ENCODE results near the gene MTTP. TPM values are rescaled to one million over a fixed set of nuclear protein-coding genes. Genes with fewer than 3 reads are reported as not detected.

Gene MTTP
- total RNA-seq, 2 donors from 2014 or later, result 0.29 to 0.83 TPM

GRCh38 chr4:99610605-99611175, 36.1 kb downstream of the MTTP start:
- no peaks in the 10 kb centered on the region for H3K4me1 Mint-ChIP-seq (ENCODE audit: low read depth)
- peaks cover 32% of the 10 kb centered on the region for H3K27me3 Mint-ChIP-seq (ENCODE audit: low read depth)
- no peaks in the 10 kb centered on the region for H3K9me3 Mint-ChIP-seq
- no peak overlapping the region for H3K27ac Mint-ChIP-seq
- no peak overlapping the region for H3K4me3 Mint-ChIP-seq
- no peaks in the 10 kb centered on the region for H3K36me3 Mint-ChIP-seq (ENCODE audit: insufficient read depth in 2 of 2)
- ATAC-seq (replicated peaks in 1 of 2), result no peak
- no peak for DNase-seq

DNA sequence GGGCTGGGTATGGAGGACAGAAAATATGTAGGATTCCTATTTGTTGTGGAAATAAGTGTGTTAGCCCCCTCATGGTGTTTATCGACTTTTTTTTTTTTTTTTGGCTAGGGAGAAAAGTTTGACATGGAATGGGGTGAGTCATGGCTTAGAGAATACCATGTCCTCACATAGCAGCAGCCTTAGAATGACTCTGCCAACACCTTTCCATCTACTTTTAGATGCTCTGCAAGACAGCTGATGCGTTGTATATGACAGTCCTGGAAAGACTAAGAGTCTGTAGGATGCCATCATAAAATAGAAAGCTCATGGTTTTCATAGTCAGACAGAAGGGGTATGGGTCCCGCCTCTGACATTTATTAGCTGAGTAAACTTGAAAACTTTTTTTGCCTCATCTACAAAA, 37.7 kb downstream of the MTTP start:
- H3K36me3 Mint-ChIP-seq (ENCODE audit: insufficient read depth in 2 of 2), result no peaks in the 10 kb centered on the region
- H3K4me1 Mint-ChIP-seq (ENCODE audit: low read depth), result no peaks in the 10 kb centered on the region
- no peak overlapping the region for H3K4me3 Mint-ChIP-seq
- ATAC-seq (replicated peaks in 1 of 2), result no peak
- H3K27me3 Mint-ChIP-seq (ENCODE audit: low read depth), result peaks cover 34% of the 10 kb centered on the region
- DNase-seq, result no peak
- no peak overlapping the region for H3K27ac Mint-ChIP-seq
- no peaks in the 10 kb centered on the region for H3K9me3 Mint-ChIP-seq

GRCh38 chr4:99612704-99613103, 38.1 kb downstream of the MTTP start:
- no peaks in the 10 kb centered on the region for H3K9me3 Mint-ChIP-seq
- H3K36me3 Mint-ChIP-seq (ENCODE audit: insufficient read depth in 2 of 2), result no peaks in the 10 kb centered on the region
- no peak overlapping the region for H3K27ac Mint-ChIP-seq
- no peaks in the 10 kb centered on the region for H3K4me1 Mint-ChIP-seq (ENCODE audit: low read depth)
- DNase-seq, result no peak
- no peak for ATAC-seq (replicated peaks in 1 of 2)
- no peak overlapping the region for H3K4me3 Mint-ChIP-seq
- peaks cover 34% of the 10 kb centered on the region for H3K27me3 Mint-ChIP-seq (ENCODE audit: low read depth)

DNA sequence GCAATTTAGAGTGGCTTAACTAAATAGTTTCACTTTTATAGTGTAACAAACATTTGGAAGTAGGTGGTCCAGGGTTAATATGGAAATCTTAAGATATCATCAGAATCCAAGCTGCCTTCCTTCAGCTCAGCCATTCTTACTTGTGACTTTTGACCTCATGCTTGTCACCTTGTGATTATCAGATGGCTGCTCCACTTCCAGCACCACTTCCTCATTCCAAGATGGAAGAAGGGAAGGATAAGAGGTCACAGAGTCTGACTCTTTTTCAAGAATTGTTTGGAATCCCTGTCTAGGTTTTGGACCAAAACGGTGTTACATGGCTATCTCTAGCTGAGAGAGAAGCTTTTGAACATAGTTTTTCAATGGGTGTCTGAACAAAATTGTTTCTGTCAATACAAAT, 39.9 kb downstream of the MTTP start:
- no peak for DNase-seq
- Mint-ChIP-seq H3K9me3 (no peaks in the 10 kb centered on the region), H3K36me3 (ENCODE audit: insufficient read depth in 2 of 2) (no peaks in the 10 kb centered on the region), H3K4me3 (no peak overlapping the region), H3K4me1 (ENCODE audit: low read depth) (no peaks in the 10 kb centered on the region), H3K27me3 (ENCODE audit: low read depth) (peaks cover 33% of the 10 kb centered on the region), H3K27ac (no peak overlapping the region)
- no peak for ATAC-seq (replicated peaks in 1 of 2)

DNA sequence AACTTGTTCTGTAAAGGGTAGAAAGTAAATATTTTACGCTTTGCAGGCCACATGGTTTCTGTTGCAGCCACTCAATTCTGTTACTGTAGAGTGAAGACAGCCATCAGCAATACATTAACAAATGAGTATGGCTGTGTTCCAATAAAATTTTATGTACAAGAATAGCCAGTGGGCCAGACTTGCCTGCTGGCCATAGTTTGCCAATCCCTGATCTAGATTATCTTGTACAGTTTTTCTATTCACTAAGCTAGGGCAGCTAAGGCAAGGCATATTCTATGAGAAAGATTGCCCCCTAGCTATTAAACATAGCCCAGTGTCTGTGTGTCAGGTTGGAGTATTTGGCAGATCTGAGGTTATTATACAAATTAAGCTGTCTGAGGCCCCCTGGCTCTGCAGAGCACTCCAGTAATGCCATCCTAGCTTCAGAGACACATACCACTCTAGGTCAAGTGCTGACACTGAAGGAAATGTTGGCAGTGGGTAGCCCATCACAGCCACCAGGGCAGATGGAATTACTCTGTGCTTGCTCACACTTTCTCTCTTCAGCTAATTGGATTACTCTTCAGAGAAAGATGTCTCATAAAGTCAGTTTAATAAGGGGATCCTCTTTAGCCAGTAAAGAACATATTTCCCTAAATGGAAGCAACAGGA, 40.7 kb downstream of the MTTP start:
- Mint-ChIP-seq H3K4me3 (no peak overlapping the region), H3K4me1 (ENCODE audit: low read depth) (no peaks in the 10 kb centered on the region), H3K9me3 (no peaks in the 10 kb centered on the region), H3K36me3 (ENCODE audit: insufficient read depth in 2 of 2) (no peaks in the 10 kb centered on the region), H3K27ac (no peak overlapping the region), H3K27me3 (ENCODE audit: low read depth) (peaks cover 32% of the 10 kb centered on the region)
- ATAC-seq (replicated peaks in 1 of 2), result no peak
- no peak for DNase-seq

DNA sequence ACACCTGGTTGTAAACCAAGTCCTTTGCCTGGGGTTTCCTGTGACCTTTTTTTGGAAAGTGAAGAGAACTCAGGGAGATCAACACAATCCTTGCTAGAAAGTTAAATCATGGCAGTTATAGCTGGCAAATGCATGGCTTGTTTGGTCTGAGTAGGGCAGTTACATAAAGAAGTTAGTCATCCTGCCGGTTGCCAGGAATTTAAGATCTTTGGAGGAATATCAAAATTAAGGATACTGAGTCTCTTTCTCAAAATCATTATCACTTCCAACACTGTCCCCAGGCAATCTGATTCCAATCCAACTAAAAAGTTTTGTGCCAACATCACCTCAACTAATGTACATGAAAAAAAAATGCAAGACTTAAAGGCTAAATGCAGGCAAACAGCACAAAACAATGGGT, 42.8 kb downstream of the MTTP start:
- no peak for DNase-seq
- Mint-ChIP-seq H3K4me3 (no peak overlapping the region), H3K27ac (no peak overlapping the region), H3K4me1 (ENCODE audit: low read depth) (no peaks in the 10 kb centered on the region), H3K27me3 (ENCODE audit: low read depth) (peaks cover 21% of the 10 kb centered on the region), H3K36me3 (ENCODE audit: insufficient read depth in 2 of 2) (no peaks in the 10 kb centered on the region), H3K9me3 (no peaks in the 10 kb centered on the region)
- no peak for ATAC-seq (replicated peaks in 1 of 2)

DNA sequence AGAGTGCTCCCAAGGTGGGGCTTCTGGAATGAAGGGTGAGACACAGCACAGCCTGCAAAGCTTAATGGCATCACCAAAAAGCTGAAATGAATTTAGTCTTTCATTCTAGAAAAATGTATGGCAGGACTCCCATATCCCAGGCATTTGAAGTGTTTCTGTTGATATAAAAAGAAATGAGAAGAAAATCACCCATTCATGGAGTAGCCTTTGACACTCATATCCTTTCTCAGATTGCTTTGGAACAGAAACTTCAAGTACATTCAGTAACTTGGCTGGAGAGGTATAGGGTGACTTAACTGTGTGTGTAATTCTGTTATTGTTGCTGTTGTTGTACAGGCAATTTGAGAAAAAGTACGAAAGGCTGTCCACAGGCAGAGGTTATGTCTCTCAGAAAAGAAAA, 47.7 kb downstream of the MTTP start:
- ATAC-seq (replicated peaks in 1 of 2) (no peak), DNase-seq (no peak)
- no peaks in the 10 kb centered on the region for H3K36me3 Mint-ChIP-seq (ENCODE audit: insufficient read depth in 2 of 2)
- H3K4me3 Mint-ChIP-seq, result no peak overlapping the region
- H3K9me3 Mint-ChIP-seq, result no peaks in the 10 kb centered on the region
- H3K27ac Mint-ChIP-seq, result no peak overlapping the region
- peaks cover 7% of the 10 kb centered on the region for H3K4me1 Mint-ChIP-seq (ENCODE audit: low read depth)
- H3K27me3 Mint-ChIP-seq (ENCODE audit: low read depth), result peaks cover 19% of the 10 kb centered on the region

GRCh38 chr4:99624141-99624719, 49.6 kb downstream of the MTTP start:
- ATAC-seq (replicated peaks in 1 of 2) (peak; percentile 74 to 81), DNase-seq (peak; percentile 12 to 19)
- Mint-ChIP-seq H3K4me1 (ENCODE audit: low read depth) (peaks cover 7% of the 10 kb centered on the region), H3K27ac (peak overlapping the region; percentile 24), H3K36me3 (ENCODE audit: insufficient read depth in 2 of 2) (no peaks in the 10 kb centered on the region), H3K27me3 (ENCODE audit: low read depth) (peaks cover 10% of the 10 kb centered on the region), H3K9me3 (no peaks in the 10 kb centered on the region), H3K4me3 (no peak overlapping the region)

GRCh38 chr4:99625369-99625768, 50.7 kb downstream of the MTTP start:
- Mint-ChIP-seq H3K4me1 (ENCODE audit: low read depth) (peaks cover 16% of the 10 kb centered on the region), H3K9me3 (no peaks in the 10 kb centered on the region), H3K36me3 (ENCODE audit: insufficient read depth in 2 of 2) (no peaks in the 10 kb centered on the region), H3K4me3 (no peak overlapping the region), H3K27me3 (ENCODE audit: low read depth) (no peaks in the 10 kb centered on the region), H3K27ac (no peak overlapping the region)
- DNase-seq, result no peak
- no peak for ATAC-seq (replicated peaks in 1 of 2)

- Mint-ChIP-seq H3K27ac (no peak overlapping the region), H3K36me3 (ENCODE audit: insufficient read depth in 2 of 2) (no peaks in the 10 kb centered on the region), H3K4me3 (no peak overlapping the region), H3K27me3 (ENCODE audit: low read depth) (peaks cover 12% of the 10 kb centered on the region), H3K4me1 (ENCODE audit: low read depth) (peaks cover 16% of the 10 kb centered on the region), H3K9me3 (no peaks in the 10 kb centered on the region)
- ATAC-seq (replicated peaks in 1 of 2), result no peak
- no peak for DNase-seq
These were observed 53.4 kb downstream of the MTTP start for GRCh38 chr4:99628040-99628439.

DNA sequence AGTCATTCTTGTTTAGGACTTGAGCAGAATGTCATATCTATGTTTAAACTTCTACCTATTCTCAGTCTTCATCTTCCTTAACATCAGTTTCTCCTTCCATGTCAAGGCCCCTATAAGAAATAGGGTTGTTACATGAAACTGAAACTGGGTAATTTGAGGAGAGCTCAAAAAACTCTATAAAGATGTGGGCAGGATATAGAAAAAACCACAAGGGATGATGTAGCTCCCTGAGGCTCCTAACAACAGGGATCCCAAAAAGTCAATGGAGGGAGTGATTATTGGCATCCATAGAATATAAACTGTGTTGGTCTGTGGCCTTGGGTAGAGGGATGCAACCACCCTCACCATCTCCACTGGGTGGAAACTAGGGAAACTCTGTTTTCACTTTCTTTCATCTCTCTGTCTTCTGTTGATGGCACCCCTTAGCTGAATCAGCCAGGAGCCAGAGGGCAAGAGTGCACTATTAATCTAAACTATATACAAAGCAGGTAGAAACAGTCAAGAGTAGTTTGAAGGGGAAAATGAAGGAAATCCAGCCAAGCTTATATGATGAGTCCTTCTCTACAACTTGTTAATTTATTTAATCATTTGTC, 55.4 kb downstream of the MTTP start:
- Mint-ChIP-seq H3K9me3 (no peaks in the 10 kb centered on the region), H3K4me1 (ENCODE audit: low read depth) (peaks cover 9% of the 10 kb centered on the region), H3K36me3 (ENCODE audit: insufficient read depth in 2 of 2) (no peaks in the 10 kb centered on the region), H3K27ac (no peak overlapping the region), H3K4me3 (no peak overlapping the region), H3K27me3 (ENCODE audit: low read depth) (peaks cover 14% of the 10 kb centered on the region)
- no peak for DNase-seq
- ATAC-seq (replicated peaks in 1 of 2), result no peak

GRCh38 chr4:99630857-99631360, 56.3 kb downstream of the MTTP start:
- no peak for DNase-seq
- peaks cover 19% of the 10 kb centered on the region for H3K27me3 Mint-ChIP-seq (ENCODE audit: low read depth)
- no peaks in the 10 kb centered on the region for H3K9me3 Mint-ChIP-seq
- peaks cover 16% of the 10 kb centered on the region for H3K4me1 Mint-ChIP-seq (ENCODE audit: low read depth)
- H3K4me3 Mint-ChIP-seq, result no peak overlapping the region
- no peaks in the 10 kb centered on the region for H3K36me3 Mint-ChIP-seq (ENCODE audit: insufficient read depth in 2 of 2)
- no peak for ATAC-seq (replicated peaks in 1 of 2)
- no peak overlapping the region for H3K27ac Mint-ChIP-seq

DNA sequence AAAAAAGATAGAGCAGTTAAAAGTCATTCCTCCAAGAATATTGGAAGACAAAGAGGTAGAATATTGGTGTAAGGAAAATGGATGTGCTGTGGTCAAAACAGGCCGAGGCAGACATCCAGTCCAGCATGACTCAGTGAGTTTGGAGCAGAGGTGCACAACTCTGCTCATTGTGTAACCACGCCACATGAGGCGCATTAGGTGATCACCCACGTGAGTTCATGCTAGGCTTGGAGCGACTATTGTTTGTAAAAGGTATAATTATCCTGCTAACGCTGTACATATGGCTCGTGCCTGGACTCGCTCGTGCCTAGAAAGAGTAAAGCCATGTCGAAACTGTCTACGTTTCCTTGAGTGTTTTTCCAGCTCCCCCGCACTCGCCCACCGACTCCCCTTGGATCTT, 59.1 kb downstream of the MTTP start:
- H3K4me1 Mint-ChIP-seq (ENCODE audit: low read depth), result peaks cover 16% of the 10 kb centered on the region

More for the DNA sequence above, 59.1 kb downstream of the MTTP start:
- Mint-ChIP-seq H3K27ac (no peak overlapping the region), H3K4me3 (no peak overlapping the region), H3K9me3 (no peaks in the 10 kb centered on the region), H3K27me3 (ENCODE audit: low read depth) (peaks cover 19% of the 10 kb centered on the region), H3K36me3 (ENCODE audit: insufficient read depth in 2 of 2) (no peaks in the 10 kb centered on the region)
- no peak for ATAC-seq (replicated peaks in 1 of 2)
- DNase-seq, result no peak

All from activated T-cell treated with anti-CD3 and anti-CD28 coated beads, Interleukin-2, amount 50 U/mL, for 72 hours (primary cell).